B cell (primary cell): ENCODE results near the gene CTBP2.

Experiments used
- CTCF ChIP-seq: fragments of 200-600 bp; IDR thresholded peaks from one replicate; pipeline ENCODE4 v1.8.0; 2022; ENCODE audit warnings: antibody characterized with exemption, mild to moderate bottlenecking
- EZH2 ChIP-seq: IDR thresholded peaks from 2 replicates; pipeline ENCODE4 v1.6.1; 2012; ENCODE audit warnings: borderline replicate concordance, low read depth, mild to moderate bottlenecking, moderate library complexity, low read length; ENCODE audit not compliant: insufficient read depth, poor library complexity, severe bottlenecking

- TF ChIP-seq CTCF (no peak), EZH2 (no peak)
Measured at GRCh38 chr10:125097409-125098070, 62.8 kb downstream of the CTBP2 start.
